A673 (cell line): ENCODE results near the gene BSG. TPM values are rescaled to one million over a fixed set of nuclear protein-coding genes. Genes with fewer than 3 reads are reported as not detected.
"Not testable (repeated sequence)": the region's sequence is repeated elsewhere in the genome, so short reads cannot be mapped to it uniquely, and the experiment has no call there.

Experiments used
- BruUV-seq: library from RNA; stranded (reverse); fragments of 400-500 nt; replicated peaks from 2 replicates; lab custom pipeline; 2021; lab: Mats Ljungman, UMichigan
- CTCF ChIA-PET: fragments of 300-600 bp; sonication (Branson Sonifier 250); formaldehyde crosslinking; loops from one replicate; lab custom pipeline; 2022; ENCODE audit warnings: antibody characterized with exemption; lab: Charles Lee
- POLR2A ChIA-PET: fragments of 300-600 bp; sonication (Branson Sonifier 250); formaldehyde crosslinking; loops from one replicate; lab custom pipeline; 2022; ENCODE audit warnings: antibody characterized with exemption; ENCODE audit not compliant: low non-redundant PET; lab: Charles Lee
- DNase-seq: peaks from one replicate; pipeline ENCODE4 v3.0.0-alpha.2; 2015; ENCODE audit warnings: low spot score
- H3K27ac ChIP-seq: fragments of 200-600 bp; sonication (generic); 2 replicates; pipeline ENCODE4 v1.5.1; 2016; ENCODE audit warnings: mixed run types, low read depth, mild to moderate bottlenecking, mixed read lengths, antibody characterized with exemption, low read length; ENCODE audit not compliant: poor library complexity, severe bottlenecking
- H3K27me3 ChIP-seq: fragments of 200-600 bp; sonication (generic); replicated peaks from 2 replicates; pipeline ENCODE4 v1.6.1; 2017; ENCODE audit warnings: mixed run types, low read depth, mild to moderate bottlenecking, mixed read lengths, antibody characterized with exemption, low read length; ENCODE audit not compliant: insufficient read depth, poor library complexity
- H3K36me3 ChIP-seq: fragments of 200-600 bp; sonication (generic); 2 replicates; pipeline ENCODE4 v1.6.1; 2016; ENCODE audit warnings: mixed run types, mild to moderate bottlenecking, mixed read lengths, antibody characterized with exemption, low read length; ENCODE audit not compliant: insufficient read depth, poor library complexity, severe bottlenecking
- H3K4me1 ChIP-seq: fragments of 200-600 bp; sonication (generic); 2 replicates; pipeline ENCODE4 v1.6.1; 2017; ENCODE audit warnings: mixed run types, mild to moderate bottlenecking, mixed read lengths, antibody characterized with exemption, low read length; ENCODE audit not compliant: insufficient read depth, poor library complexity, severe bottlenecking
- H3K4me3 ChIP-seq: fragments of 200-600 bp; sonication (generic); 2 replicates; pipeline ENCODE4 v1.5.1; 2016; ENCODE audit warnings: low read depth, mixed run types, mild to moderate bottlenecking, mixed read lengths, low read length; ENCODE audit not compliant: poor library complexity, severe bottlenecking
- H3K9me3 ChIP-seq: fragments of 200-600 bp; sonication (generic); 2 replicates; pipeline ENCODE4 v1.6.1; 2016; ENCODE audit warnings: mixed run types, low read depth, mild to moderate bottlenecking, mixed read lengths, antibody characterized with exemption, low read length; ENCODE audit not compliant: poor library complexity, severe bottlenecking
- EZH2 ChIP-seq: fragments of 200-600 bp; sonication (generic); IDR thresholded peaks from 2 replicates; pipeline ENCODE4 v1.6.1; 2017; ENCODE audit warnings: borderline replicate concordance, low read depth, mild to moderate bottlenecking, mixed read lengths, antibody characterized with exemption, low read length; ENCODE audit not compliant: poor library complexity, severe bottlenecking
- intact Hi-C: fragments of 100-400 bp; cut with micrococcal nuclease; formaldehyde crosslinking; loops from one replicate; pipeline ENCODE4 v1.10.0; 2022; ENCODE audit not compliant: unreplicated experiment
- total RNA-seq: library from RNA; stranded (reverse); gene quantifications from 2 replicates; pipeline ENCODE4 v1.2.3, GENCODE V29; 2021
- TF ChIP-seq, protein P1 (sequence below): fragments of 300-800, 200-600 bp; sonication (generic); conservative IDR thresholded peaks from 2 replicates; pipeline ENCODE4 v1.5.1; 2017; ENCODE audit warnings: low read depth, mild to moderate bottlenecking, antibody characterized with exemption, low read length, moderate library complexity, mixed read lengths

The BSG gene
- total RNA-seq, 1 experiment from 2014 or later = 865 TPM

DNA sequence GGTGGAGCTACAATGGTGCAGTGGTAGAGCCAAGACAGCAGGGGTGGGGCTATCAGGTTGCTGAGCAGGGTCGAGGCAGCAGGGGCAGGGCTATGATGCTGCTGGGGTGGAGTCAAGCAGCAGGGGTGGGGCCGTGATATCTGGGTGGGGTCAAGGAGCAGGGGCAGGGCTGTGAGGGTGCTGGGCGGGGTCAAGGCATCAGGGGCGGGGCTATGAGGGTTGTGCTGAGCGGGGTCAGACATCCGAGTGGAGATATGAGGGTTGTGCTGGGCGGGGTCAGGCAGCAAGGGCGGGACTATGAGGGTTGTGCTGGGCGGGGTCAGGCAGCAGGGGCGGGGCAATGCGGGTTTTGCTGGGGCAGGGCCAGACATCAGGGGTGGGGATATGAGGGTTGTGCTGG, 32.0 kb downstream of the BSG start:
- no peak for DNase-seq
- BruUV-seq = no TSS peak
- H3K36me3 ChIP-seq = no peaks in the 10 kb centered on the region
- peaks cover 10% of the 10 kb centered on the region for H3K4me1 ChIP-seq
- no peak overlapping the region for H3K27ac ChIP-seq
- ChIA-PET POLR2A (no interaction called here), CTCF (interaction anchor here (0.6 kb wide), 1 partner anchor 300 kb away, joined by 6 read pairs; no protein-coding TSS in a partner anchor)
- no peaks in the 10 kb centered on the region for H3K27me3 ChIP-seq
- H3K9me3 ChIP-seq = no peaks in the 10 kb centered on the region
- H3K4me3 ChIP-seq = no peak overlapping the region
- TF ChIP-seq, protein P1, sequence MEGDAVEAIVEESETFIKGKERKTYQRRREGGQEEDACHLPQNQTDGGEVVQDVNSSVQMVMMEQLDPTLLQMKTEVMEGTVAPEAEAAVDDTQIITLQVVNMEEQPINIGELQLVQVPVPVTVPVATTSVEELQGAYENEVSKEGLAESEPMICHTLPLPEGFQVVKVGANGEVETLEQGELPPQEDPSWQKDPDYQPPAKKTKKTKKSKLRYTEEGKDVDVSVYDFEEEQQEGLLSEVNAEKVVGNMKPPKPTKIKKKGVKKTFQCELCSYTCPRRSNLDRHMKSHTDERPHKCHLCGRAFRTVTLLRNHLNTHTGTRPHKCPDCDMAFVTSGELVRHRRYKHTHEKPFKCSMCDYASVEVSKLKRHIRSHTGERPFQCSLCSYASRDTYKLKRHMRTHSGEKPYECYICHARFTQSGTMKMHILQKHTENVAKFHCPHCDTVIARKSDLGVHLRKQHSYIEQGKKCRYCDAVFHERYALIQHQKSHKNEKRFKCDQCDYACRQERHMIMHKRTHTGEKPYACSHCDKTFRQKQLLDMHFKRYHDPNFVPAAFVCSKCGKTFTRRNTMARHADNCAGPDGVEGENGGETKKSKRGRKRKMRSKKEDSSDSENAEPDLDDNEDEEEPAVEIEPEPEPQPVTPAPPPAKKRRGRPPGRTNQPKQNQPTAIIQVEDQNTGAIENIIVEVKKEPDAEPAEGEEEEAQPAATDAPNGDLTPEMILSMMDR = no peak
- TF ChIP-seq EZH2 = no peak
- intact Hi-C loops = no loop called here

DNA sequence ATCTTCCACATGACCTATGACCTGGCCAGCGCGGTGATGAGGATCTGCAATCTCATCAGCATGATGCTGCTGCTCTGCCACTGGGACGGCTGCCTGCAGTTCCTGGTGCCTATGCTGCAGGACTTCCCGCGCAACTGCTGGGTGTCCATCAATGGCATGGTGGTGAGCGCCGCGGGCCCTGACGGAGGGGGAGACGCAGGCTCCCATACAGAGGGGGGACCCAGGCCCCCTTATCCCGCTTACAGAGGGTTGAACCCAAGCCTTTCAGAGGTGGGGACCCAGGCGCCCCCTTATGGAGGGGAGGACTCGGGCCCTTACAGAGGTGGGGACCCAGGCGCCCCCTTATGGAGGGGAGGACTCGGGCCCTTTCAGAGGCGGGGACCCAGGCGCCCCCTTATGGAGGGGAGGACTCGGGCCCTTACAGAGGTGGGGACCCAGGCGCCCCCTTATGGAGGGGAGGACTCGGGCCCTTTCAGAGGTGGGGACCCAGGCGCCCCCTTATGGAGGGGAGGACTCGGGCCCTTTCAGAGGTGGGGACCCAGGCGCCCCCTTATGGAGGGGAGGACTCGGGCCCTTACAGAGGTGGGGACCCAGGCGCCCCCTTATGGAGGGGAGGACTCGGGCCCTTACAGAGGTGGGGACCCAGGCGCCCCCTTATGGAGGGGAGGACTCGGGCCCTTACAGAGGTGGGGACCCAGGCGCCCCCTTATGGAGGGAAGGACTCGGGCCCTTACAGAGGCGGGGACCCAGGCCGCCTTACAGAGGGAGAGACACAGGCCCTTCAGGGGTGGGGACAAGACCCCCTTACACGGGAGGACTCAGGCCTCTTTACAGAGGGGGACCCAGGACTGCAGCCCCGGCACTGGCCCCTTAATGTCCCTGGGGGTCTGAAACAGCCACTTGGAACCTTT, 32.9 kb downstream of the BSG start:
- DNase-seq, H3K27me3 ChIP-seq, H3K36me3 ChIP-seq, H3K27ac ChIP-seq, BruUV-seq, POLR2A ChIA-PET, intact Hi-C loops, H3K4me3 ChIP-seq, H3K9me3 ChIP-seq: not testable (repeated sequence)
- peaks cover 19% of the 10 kb centered on the region for H3K4me1 ChIP-seq
- TF ChIP-seq, protein P1 = peak; percentile 40; the same call in 1 of the 2 replicates
- CTCF ChIA-PET = interaction anchor here (0.6 kb wide), 1 partner anchor 299 kb away, joined by 6 read pairs; no protein-coding TSS in a partner anchor

DNA sequence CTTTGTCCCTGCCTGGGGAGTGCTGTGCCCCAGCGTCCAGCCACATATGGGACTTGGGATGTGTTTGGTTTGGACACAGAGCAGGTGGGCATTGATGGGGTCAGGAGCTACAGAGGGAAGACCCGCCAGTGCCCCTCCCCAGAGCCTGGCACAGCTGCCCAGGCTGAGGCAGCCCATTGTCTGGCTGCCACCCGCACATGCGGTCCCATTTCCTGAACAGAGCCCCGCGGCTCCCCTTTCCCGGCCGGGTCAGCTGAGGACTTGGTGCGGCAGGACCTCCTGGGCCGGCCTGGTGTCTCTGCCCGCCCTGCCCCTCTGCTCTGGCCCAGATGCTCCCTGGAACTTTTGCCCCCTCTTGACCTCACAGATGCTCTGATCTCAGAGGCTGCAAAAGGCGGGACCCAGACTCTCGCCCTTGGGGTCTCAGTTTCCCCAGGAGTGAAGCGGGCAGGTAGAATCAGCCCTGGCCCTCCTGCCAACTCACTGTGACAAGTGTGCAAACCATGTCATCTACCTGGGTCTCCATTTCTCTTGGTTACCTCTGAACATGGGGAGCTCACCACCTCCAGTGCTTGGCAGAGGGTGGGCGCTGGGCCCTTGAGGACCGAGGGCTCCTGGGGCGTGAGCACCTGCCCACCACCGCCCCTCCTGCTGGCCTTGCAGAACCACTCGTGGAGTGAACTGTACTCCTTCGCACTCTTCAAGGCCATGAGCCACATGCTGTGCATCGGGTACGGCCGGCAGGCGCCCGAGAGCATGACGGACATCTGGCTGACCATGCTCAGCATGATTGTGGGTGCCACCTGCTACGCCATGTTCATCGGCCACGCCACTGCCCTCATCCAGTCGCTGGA, 35.1 kb downstream of the BSG start:
- POLR2A ChIA-PET = no interaction called here
- BruUV-seq = no TSS peak
- TF ChIP-seq, protein P1 = no peak
- no peak for TF ChIP-seq EZH2

More for the DNA sequence above, 35.1 kb downstream of the BSG start:
- CTCF ChIA-PET = no interaction called here
- Histone ChIP-seq H3K27ac (no peak overlapping the region), H3K4me1 (peaks cover 33% of the 10 kb centered on the region), H3K4me3 (no peak overlapping the region), H3K36me3 (no peaks in the 10 kb centered on the region), H3K9me3 (no peaks in the 10 kb centered on the region), H3K27me3 (no peaks in the 10 kb centered on the region)
- intact Hi-C loops = no loop called here
- DNase-seq = no peak
